Breast epithelium (tissue), 3 donors: ENCODE data around the gene AK5.

Experiments used
- POLR2A ChIP-seq: fragments of 450-650 bp; IDR thresholded peaks from one replicate; pipeline ENCODE4 v1.6.1; 2016; ENCODE audit warnings: antibody characterized with exemption, mild to moderate bottlenecking, moderate library complexity
- POLR2AphosphoS5 ChIP-seq, 3 donors: sonication (generic); formaldehyde crosslinking; IDR thresholded peaks; one replicate each; pipeline ENCODE4 v1.6.1; 2017; ENCODE audit warnings: antibody characterized with exemption in 3 of 3
- TF ChIP-seq, protein P1 (sequence below), 3 donors: fragments of 450-650 bp; IDR thresholded peaks; one replicate each; pipeline ENCODE4 v1.5.1; 2016 to 2017; ENCODE audit warnings: antibody characterized with exemption in 3 of 3, mild to moderate bottlenecking in 3 of 3, moderate library complexity in 3 of 3

GRCh38 chr1:77412820-77413530 is 131.2 kb downstream of the AK5 start:
- TF ChIP-seq, protein P1, sequence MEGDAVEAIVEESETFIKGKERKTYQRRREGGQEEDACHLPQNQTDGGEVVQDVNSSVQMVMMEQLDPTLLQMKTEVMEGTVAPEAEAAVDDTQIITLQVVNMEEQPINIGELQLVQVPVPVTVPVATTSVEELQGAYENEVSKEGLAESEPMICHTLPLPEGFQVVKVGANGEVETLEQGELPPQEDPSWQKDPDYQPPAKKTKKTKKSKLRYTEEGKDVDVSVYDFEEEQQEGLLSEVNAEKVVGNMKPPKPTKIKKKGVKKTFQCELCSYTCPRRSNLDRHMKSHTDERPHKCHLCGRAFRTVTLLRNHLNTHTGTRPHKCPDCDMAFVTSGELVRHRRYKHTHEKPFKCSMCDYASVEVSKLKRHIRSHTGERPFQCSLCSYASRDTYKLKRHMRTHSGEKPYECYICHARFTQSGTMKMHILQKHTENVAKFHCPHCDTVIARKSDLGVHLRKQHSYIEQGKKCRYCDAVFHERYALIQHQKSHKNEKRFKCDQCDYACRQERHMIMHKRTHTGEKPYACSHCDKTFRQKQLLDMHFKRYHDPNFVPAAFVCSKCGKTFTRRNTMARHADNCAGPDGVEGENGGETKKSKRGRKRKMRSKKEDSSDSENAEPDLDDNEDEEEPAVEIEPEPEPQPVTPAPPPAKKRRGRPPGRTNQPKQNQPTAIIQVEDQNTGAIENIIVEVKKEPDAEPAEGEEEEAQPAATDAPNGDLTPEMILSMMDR (IDR thresholded peaks at IDR 0.05), result no peak
- TF ChIP-seq POLR2AphosphoS5 (IDR thresholded peaks at IDR 0.05) (no peak), POLR2A (no peak)
